GM12878 (cell line): ENCODE results near the gene EXD3. TPM values are rescaled to one million over a fixed set of nuclear protein-coding genes. Genes with fewer than 3 reads are reported as not detected.

ENCODE experiments used
- ATAC-seq: fragments of 200-7000 bp; cut with Tn5 transposase; 3 replicates; pipeline ENCODE4 v1.9.1; 2020; ENCODE audit warnings: mild to moderate bottlenecking, moderate library complexity
- BruUV-seq: library from RNA; stranded (reverse); fragments of 400-500 nt; replicated peaks from 2 replicates; lab custom pipeline; 2021; lab: Mats Ljungman, UMichigan
- CTCF ChIA-PET: fragments of 300-600 bp; sonication (Branson Sonifier 250); formaldehyde crosslinking; extraction: SDS; loops from one replicate; lab custom pipeline; 2021; ENCODE audit warnings: inconsistent platforms; lab: Yijun Ruan, JAX
- POLR2A ChIA-PET: fragments of 350-600 bp; formaldehyde crosslinking; extraction: SDS; loops from one replicate; lab custom pipeline; 2021; ENCODE audit warnings: inconsistent platforms; lab: Charles Lee
- RAD21 ChIA-PET: fragments of 300-600 bp; sonication (Branson Sonifier 250); formaldehyde crosslinking; loops from one replicate; lab custom pipeline; 2023; ENCODE audit warnings: antibody characterized with exemption; ENCODE audit not compliant: unreplicated experiment; lab: Charles Lee
- SMC1A ChIA-PET: fragments of 300-600 bp; sonication (Branson Sonifier 250); formaldehyde crosslinking; loops from one replicate; lab custom pipeline; 2023; ENCODE audit not compliant: unreplicated experiment, uncharacterized antibody; lab: Charles Lee
- DNase-seq: peaks from one replicate; pipeline ENCODE4 v3.0.0-alpha.2; 2011; ENCODE audit warnings: low read depth, low spot score
- FAIRE-seq: peaks from 3 replicates; lab custom pipeline; 2011; peaks lifted over from hg19 to GRCh38; lab: Jason Lieb, UNC
- H2AFZ ChIP-seq: 2 replicates; pipeline ENCODE4 v1.6.0; 2011; ENCODE audit warnings: low read depth, low read length, control low read depth; ENCODE audit not compliant: control insufficient read depth
- H3K27ac ChIP-seq: 2 replicates; pipeline ENCODE4 v1.5.1; 2011; ENCODE audit warnings: control low read depth; ENCODE audit not compliant: control insufficient read depth, insufficient read depth
- H3K27me3 ChIP-seq, 2 experiments: replicated peaks in 1 of 2; 2 replicates each; pipeline versions ENCODE4 v1.6.0 to v1.6.1; 2011; ENCODE audit warnings: low read length in 1 of 2; ENCODE audit not compliant: control insufficient read depth in 2 of 2, insufficient read depth in 2 of 2
- H3K36me3 ChIP-seq, 2 experiments: 2 replicates each; pipeline ENCODE4 v1.5.1; 2011; ENCODE audit warnings: low read length in 1 of 2; ENCODE audit not compliant: control insufficient read depth in 2 of 2, insufficient read depth in 2 of 2
- H3K4me1 ChIP-seq: 2 replicates; pipeline ENCODE4 v1.6.1; 2011; ENCODE audit warnings: mild to moderate bottlenecking, low read length, moderate library complexity, mixed read lengths; ENCODE audit not compliant: control insufficient read depth, insufficient read depth
- H3K4me2 ChIP-seq: 2 replicates; pipeline ENCODE4 v1.6.0; 2011; ENCODE audit warnings: control low read depth; ENCODE audit not compliant: control insufficient read depth, insufficient read depth
- H3K4me3 ChIP-seq: fragments of 200-600 bp; sonication (generic); 2 replicates; pipeline ENCODE4 v1.5.1; 2016
- H3K79me2 ChIP-seq: 2 replicates; pipeline ENCODE4 v1.6.0; 2011; ENCODE audit warnings: low read length; ENCODE audit not compliant: control insufficient read depth, insufficient read depth
- H3K9ac ChIP-seq: 2 replicates; pipeline ENCODE4 v1.8.0; 2011; ENCODE audit warnings: low read length, control low read depth, mixed read lengths; ENCODE audit not compliant: control insufficient read depth, insufficient read depth
- H3K9me3 ChIP-seq: replicated peaks from 3 replicates; pipeline ENCODE4 v1.5.1; 2011; ENCODE audit warnings: mild to moderate bottlenecking, low read length; ENCODE audit not compliant: control insufficient read depth, insufficient read depth
- H4K20me1 ChIP-seq: 2 replicates; pipeline ENCODE4 v1.6.0; 2011; ENCODE audit not compliant: control insufficient read depth, insufficient read depth
- CBX5 ChIP-seq: sonication (generic); IDR thresholded peaks from 2 replicates; pipeline ENCODE4 v1.6.1; 2016; ENCODE audit warnings: low read depth, moderate library complexity, mild to moderate bottlenecking, inconsistent platforms
- DPF2 ChIP-seq: fragments of 450-650 bp; IDR thresholded peaks from 2 replicates; pipeline ENCODE4 v1.6.1; 2017; ENCODE audit warnings: mild to moderate bottlenecking
- EED ChIP-seq: sonication (generic); IDR thresholded peaks from 2 replicates; pipeline ENCODE4 v1.6.1; 2016; ENCODE audit warnings: antibody characterized with exemption, low read depth
- ETV6 ChIP-seq, 2 experiments: fragments of 450-650 bp in 1 of 2; IDR thresholded peaks in 1 of 2; conservative IDR thresholded peaks in 1 of 2; 2 replicates each; pipeline ENCODE4 v1.6.1; 2014; ENCODE audit warnings: antibody characterized with exemption in 1 of 2, borderline replicate concordance in 1 of 2, low read depth in 1 of 2, mild to moderate bottlenecking in 1 of 2, moderate library complexity in 1 of 2
- GATAD2B ChIP-seq: fragments of 450-650 bp; conservative IDR thresholded peaks from 2 replicates; pipeline ENCODE4 v1.6.1; 2017; ENCODE audit warnings: low read depth, mild to moderate bottlenecking, moderate library complexity
- HCFC1 ChIP-seq: fragments of 150-350 bp; IDR thresholded peaks from 2 replicates; pipeline ENCODE4 v1.6.1; 2014; ENCODE audit warnings: low read length
- JUNB ChIP-seq: IDR thresholded peaks from 2 replicates; pipeline ENCODE4 v1.6.1; 2016; ENCODE audit warnings: antibody characterized with exemption, mild to moderate bottlenecking
- NFYA ChIP-seq: IDR thresholded peaks from 2 replicates; pipeline ENCODE4 v1.6.1; 2011; ENCODE audit warnings: low read depth, mild to moderate bottlenecking, low read length, improper control_type of control experiment, borderline replicate concordance
- NR2C2 ChIP-seq: IDR thresholded peaks from 2 replicates; pipeline ENCODE4 v1.6.1; 2011; ENCODE audit warnings: borderline replicate concordance, low read depth; ENCODE audit not compliant: control insufficient read depth, insufficient read length
- NRF1 ChIP-seq: conservative IDR thresholded peaks from 2 replicates; pipeline ENCODE4 v1.6.1; 2011; ENCODE audit warnings: mild to moderate bottlenecking, low read depth, low read length, improper control_type of control experiment
- PAX5 ChIP-seq: IDR thresholded peaks from 2 replicates; pipeline ENCODE4 v1.6.1; 2011; ENCODE audit warnings: low read depth, low read length, borderline replicate concordance
- WGBS: methylation state at CpG from one replicate; pipeline ENCODE4 v1.1.6; 2016; ENCODE audit warnings: low lambda C conversion rate; ENCODE audit not compliant: insufficient replicate concordance, insufficient coverage; ENCODE audit errors: missing lambda C conversion rate; 5-methylcytosine and 5-hydroxymethylcytosine counted together
- in situ Hi-C: fragments of 300-500 bp; cut with MboI; formaldehyde crosslinking; loops from 9 replicates; pipeline ENCODE4 v1.14.3; 2018; ENCODE audit warnings: mixed read lengths
- intact Hi-C: fragments of 100-400 bp; cut with micrococcal nuclease; formaldehyde crosslinking; loops from one replicate; pipeline ENCODE4 v1.14.2; 2022; ENCODE audit not compliant: unreplicated experiment
- polyA plus RNA-seq, 11 experiments: library from polyadenylated mRNA; depleted of rRNA in 4 of 11; unstranded in 6 of 11; stranded (reverse) in 5 of 11; fragments of >200 nt; fragmentation: Nextera tagmentation in 4 of 11; fragmentation: Illumina TruSeq in 1 of 11; extraction: Ambion mirVana in 4 of 11; extraction: Trizol in 1 of 11; gene quantifications; 1 replicate in 1 of 11; 2 replicates in 10 of 11; pipeline versions ENCODE4 v1.2.1 to v1.2.3, GENCODE V29; 2011 to 2016; ENCODE audit warnings: inconsistent platforms in 2 of 11, missing spikeins in 2 of 11, low read depth in 1 of 11
- total RNA-seq, 4 experiments: library from RNA; depleted of rRNA in 3 of 4; stranded (reverse); fragments of >200 nt in 3 of 4; fragmentation: Illumina TruSeq in 1 of 4; extraction: Trizol in 1 of 4; gene quantifications; 2 replicates each; pipeline versions ENCODE4 v1.2.1 to v1.2.3, GENCODE V29; 2013 to 2021
- TF ChIP-seq, protein P1 (sequence below): fragments of 450-650 bp; IDR thresholded peaks from 2 replicates; pipeline ENCODE4 v1.6.1; 2017; ENCODE audit warnings: low read depth, mild to moderate bottlenecking, moderate library complexity
- TF ChIP-seq, protein P2 (sequence below): IDR thresholded peaks from 2 replicates; pipeline ENCODE4 v1.6.1; 2011; ENCODE audit warnings: borderline replicate concordance, low read depth, mild to moderate bottlenecking, moderate library complexity, mixed read lengths, low read length; ENCODE audit not compliant: insufficient read depth; ENCODE audit errors: extremely low read length
- TF ChIP-seq, protein P3 (sequence below): IDR thresholded peaks from 2 replicates; pipeline ENCODE4 v1.6.1; 2011; ENCODE audit warnings: low read depth, low read length, improper control_type of control experiment, borderline replicate concordance
- TF ChIP-seq, protein P4 (sequence below): IDR thresholded peaks from 2 replicates; pipeline ENCODE4 v1.6.1; 2012; ENCODE audit warnings: low read depth, low read length, improper control_type of control experiment

EXD3 gene
- total and polyA plus RNA-seq, 10 of the 15 experiments (the other 5 are each of a cell fraction or from before 2014, with no cell fraction given): 0.21 to 7.1 (median 3.6) TPM

DNA sequence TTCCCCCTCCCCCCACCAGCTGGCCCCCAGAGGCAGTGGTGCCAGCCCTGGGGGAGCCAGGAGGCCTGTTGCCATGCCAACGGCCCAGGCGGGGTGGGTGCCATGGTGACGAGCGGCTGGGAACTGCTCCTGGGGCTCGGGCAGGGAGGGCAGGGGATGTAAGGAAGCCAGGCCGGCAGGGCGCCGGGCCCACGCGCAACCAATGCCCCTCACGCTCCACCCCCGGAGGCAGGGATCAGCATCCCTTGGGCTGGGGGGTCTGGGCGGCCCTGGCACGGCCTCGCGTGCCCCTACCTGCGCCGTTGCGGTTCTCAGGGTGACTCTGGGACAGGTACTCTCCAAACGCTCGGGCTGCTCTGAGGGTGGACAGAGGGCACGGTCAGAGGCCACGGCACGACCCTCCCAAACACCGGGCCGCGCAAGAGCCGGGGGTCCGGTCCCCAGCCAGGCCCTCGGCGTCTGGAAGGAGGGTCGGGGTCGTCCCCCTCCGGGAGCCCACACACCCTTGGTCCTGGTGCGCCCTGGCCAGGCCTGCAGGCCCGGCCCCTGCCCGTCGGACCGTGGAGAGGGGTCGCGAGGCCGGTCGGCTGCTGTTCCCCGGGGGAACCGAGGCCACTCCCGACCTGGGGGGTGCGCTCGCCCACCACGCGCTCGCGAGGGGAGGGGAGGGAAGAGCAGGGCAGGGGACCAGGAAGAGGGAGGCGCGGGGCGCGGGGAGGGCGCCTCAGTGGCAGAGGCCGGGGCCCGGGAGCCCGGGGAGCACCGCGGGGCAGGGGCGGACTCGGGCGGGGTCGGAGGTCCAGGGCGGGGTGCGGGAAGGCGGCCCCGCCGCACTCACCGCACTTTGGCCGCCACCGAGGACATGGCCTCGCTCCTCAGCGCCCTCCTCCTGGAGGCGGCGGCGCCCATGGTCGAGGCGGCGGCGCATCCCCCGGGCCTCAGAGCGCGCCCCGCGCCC lies 35.5 kb upstream of the EXD3 start:
- Histone ChIP-seq H3K79me2 (peaks cover 9% of the 10 kb centered on the region), H2AFZ (peak overlapping the region; percentile 13; the same call in 1 of the 2 replicates), H3K36me3 (no peaks in the 10 kb centered on the region), H3K4me2 (peak overlapping the region; percentile 98), H3K4me3 (peak overlapping the region; percentile 90), H3K27ac (peak overlapping the region; percentile 54), H3K4me1 (peaks cover 35% of the 10 kb centered on the region), H3K27me3 (no peaks in the 10 kb centered on the region), H3K9ac (peak overlapping the region; percentile 76), H3K9me3 (no peaks in the 10 kb centered on the region), H4K20me1 (no peaks in the 10 kb centered on the region)
- intact Hi-C loops: no loop called here
- 19% methylated on average over 57 of the region's 88 CpGs for WGBS
- ChIA-PET CTCF (interaction anchor here (1.0 to 1.3 kb wide), 3 partner anchors 12 to 157 kb away, joined by 3 to 6 read pairs (median 4); partner anchors contain the start of gene NRARP), SMC1A (no interaction called here), RAD21 (no interaction called here), POLR2A (interaction anchor here (1.0 kb wide), 1 partner anchor 308 kb away, joined by 5 read pairs; no protein-coding TSS in a partner anchor)
- DNase-seq (no peak), ATAC-seq (peak; percentile 3; the same call in 2 of the 3 replicates), FAIRE-seq (no peak)
- in situ Hi-C loops: no loop called here
- no TSS peak for BruUV-seq
- TF ChIP-seq ETV6 (conservative IDR thresholded peaks at IDR 0.05 in 1 of 2, IDR thresholded peaks at IDR 0.05 in 1 of 2; ENCODE audit: borderline replicate concordance in 1 of 2, low read depth in 1 of 2) (no peak), JUNB (no peak), EED (no peak), GATAD2B (no peak), NR2C2 (no peak), CBX5 (no peak), PAX5 (peak; percentile 23; the same call in 1 of the 2 replicates), HCFC1 (no peak), NFYA (no peak), NRF1 (no peak), DPF2 (0 out of 2 replicates have a peak, but pooled peaks have one; percentile 26)
- TF ChIP-seq, protein P1, sequence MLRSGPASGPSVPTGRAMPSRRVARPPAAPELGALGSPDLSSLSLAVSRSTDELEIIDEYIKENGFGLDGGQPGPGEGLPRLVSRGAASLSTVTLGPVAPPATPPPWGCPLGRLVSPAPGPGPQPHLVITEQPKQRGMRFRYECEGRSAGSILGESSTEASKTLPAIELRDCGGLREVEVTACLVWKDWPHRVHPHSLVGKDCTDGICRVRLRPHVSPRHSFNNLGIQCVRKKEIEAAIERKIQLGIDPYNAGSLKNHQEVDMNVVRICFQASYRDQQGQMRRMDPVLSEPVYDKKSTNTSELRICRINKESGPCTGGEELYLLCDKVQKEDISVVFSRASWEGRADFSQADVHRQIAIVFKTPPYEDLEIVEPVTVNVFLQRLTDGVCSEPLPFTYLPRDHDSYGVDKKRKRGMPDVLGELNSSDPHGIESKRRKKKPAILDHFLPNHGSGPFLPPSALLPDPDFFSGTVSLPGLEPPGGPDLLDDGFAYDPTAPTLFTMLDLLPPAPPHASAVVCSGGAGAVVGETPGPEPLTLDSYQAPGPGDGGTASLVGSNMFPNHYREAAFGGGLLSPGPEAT: no peak
- TF ChIP-seq, protein P2, sequence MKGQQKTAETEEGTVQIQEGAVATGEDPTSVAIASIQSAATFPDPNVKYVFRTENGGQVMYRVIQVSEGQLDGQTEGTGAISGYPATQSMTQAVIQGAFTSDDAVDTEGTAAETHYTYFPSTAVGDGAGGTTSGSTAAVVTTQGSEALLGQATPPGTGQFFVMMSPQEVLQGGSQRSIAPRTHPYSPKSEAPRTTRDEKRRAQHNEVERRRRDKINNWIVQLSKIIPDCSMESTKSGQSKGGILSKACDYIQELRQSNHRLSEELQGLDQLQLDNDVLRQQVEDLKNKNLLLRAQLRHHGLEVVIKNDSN: no peak
- TF ChIP-seq, protein P3, sequence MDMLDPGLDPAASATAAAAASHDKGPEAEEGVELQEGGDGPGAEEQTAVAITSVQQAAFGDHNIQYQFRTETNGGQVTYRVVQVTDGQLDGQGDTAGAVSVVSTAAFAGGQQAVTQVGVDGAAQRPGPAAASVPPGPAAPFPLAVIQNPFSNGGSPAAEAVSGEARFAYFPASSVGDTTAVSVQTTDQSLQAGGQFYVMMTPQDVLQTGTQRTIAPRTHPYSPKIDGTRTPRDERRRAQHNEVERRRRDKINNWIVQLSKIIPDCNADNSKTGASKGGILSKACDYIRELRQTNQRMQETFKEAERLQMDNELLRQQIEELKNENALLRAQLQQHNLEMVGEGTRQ: no peak
- TF ChIP-seq, protein P4, sequence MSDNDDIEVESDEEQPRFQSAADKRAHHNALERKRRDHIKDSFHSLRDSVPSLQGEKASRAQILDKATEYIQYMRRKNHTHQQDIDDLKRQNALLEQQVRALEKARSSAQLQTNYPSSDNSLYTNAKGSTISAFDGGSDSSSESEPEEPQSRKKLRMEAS: 0 out of 2 replicates have a peak, but pooled peaks have one; percentile 1
